GM20000 (cell line): ENCODE results near the gene HBB.

Experiments
- DNase-seq: peaks from one replicate; pipeline ENCODE4 v3.0.0; 2012; ENCODE audit warnings: low spot score
- TF ChIP-seq, protein P1 (sequence below): IDR thresholded peaks from 2 replicates; pipeline ENCODE4 v1.5.1; 2012; ENCODE audit warnings: mild to moderate bottlenecking, control low read depth; ENCODE audit errors: extremely low read depth, missing control alignments

Gene HBB

DNA sequence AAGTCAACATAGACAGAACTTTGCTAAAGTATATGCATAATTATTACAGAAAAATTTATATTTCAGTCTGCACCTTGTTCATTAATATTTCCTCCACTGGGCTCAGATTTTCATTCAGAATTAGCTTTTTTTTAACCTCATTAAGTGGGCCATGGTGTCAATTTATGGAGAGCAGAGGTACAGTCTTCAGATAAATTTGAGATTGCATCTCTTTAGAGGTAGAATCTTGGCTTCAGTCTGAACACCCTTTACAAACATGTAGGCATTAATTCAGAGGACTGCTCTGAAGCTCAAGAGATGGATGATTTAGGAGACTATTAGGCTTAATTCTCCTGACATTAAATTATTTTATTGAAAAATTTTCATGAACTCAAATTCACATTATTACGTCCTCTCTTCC lies 3.4 kb upstream of the HBB start:
- TF ChIP-seq, protein P1, sequence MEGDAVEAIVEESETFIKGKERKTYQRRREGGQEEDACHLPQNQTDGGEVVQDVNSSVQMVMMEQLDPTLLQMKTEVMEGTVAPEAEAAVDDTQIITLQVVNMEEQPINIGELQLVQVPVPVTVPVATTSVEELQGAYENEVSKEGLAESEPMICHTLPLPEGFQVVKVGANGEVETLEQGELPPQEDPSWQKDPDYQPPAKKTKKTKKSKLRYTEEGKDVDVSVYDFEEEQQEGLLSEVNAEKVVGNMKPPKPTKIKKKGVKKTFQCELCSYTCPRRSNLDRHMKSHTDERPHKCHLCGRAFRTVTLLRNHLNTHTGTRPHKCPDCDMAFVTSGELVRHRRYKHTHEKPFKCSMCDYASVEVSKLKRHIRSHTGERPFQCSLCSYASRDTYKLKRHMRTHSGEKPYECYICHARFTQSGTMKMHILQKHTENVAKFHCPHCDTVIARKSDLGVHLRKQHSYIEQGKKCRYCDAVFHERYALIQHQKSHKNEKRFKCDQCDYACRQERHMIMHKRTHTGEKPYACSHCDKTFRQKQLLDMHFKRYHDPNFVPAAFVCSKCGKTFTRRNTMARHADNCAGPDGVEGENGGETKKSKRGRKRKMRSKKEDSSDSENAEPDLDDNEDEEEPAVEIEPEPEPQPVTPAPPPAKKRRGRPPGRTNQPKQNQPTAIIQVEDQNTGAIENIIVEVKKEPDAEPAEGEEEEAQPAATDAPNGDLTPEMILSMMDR: no peak
- DNase-seq: no peak

DNA sequence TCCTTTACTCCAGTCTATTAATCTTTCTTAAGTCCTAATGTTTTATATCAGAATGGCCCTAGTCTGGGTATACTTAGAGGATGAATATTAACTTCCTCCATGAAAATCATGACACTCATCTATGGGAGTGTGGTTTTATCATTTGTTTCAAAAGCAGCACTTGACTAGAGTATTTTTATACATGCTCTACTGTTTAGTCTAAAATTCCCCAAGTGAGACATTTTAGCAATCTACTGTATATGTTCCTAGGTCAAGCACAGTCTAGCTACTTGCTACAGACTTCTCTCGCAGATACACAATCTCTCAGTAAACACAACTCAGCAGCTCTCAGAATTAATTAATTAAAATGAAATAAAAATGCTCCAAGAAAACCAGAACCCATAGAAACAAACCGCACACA lies 2.9 kb upstream of the HBB start:
- TF ChIP-seq, protein P1: no peak
- DNase-seq: no peak

DNA sequence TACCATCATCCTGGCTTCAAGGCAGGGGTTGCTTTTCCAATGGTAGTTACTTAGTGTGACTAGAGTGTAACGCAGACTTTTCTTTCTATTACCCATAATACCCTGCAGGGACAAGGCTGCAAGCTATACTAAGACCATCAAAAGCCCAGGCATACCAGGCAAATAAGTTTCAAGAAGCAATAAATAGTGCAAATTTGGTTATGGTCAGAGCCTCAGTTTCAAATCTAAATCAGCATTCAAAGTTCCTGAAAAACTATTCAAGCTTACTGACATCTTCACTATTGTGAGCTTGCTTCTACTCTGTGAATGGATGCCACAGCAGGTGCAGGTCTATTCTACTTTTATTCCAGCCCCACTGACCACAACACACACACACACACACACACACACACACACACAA lies 2.5 kb upstream of the HBB start:
- DNase-seq: no peak
- TF ChIP-seq, protein P1: no peak

DNA sequence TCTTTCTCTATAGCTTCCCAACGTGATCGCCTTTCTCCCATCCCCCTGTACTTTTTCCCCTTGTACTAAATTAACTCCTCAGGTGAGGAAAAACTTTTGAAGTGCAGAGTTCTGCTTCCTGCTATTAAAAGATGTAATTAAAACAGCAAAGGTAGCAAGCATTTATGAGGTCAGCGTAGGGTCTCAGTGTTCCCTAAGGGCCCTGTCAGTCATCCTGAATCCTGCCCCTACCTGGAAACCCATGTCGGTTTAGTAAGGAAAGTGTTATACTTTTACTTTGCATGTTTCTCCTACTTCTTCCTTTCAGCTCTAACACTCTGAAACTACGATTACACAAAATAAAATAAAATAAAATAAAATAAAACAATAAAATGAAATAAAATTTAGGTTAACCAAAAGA lies 1.3 kb upstream of the HBB start:
- no peak for DNase-seq
- TF ChIP-seq, protein P1: no peak

DNA sequence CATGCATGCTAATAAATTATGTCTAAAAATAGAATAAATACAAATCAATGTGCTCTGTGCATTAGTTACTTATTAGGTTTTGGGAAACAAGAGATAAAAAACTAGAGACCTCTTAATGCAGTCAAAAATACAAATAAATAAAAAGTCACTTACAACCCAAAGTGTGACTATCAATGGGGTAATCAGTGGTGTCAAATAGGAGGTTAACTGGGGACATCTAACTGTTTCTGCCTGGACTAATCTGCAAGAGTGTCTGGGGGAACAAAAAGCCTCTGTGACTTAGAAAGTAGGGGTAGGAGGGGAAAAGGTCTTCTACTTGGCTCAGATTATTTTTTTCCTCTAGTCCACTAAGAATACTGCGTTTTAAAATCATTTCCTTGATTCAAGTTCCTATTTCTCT lies 810 bp upstream of the HBB start:
- TF ChIP-seq, protein P1: no peak

DNA sequence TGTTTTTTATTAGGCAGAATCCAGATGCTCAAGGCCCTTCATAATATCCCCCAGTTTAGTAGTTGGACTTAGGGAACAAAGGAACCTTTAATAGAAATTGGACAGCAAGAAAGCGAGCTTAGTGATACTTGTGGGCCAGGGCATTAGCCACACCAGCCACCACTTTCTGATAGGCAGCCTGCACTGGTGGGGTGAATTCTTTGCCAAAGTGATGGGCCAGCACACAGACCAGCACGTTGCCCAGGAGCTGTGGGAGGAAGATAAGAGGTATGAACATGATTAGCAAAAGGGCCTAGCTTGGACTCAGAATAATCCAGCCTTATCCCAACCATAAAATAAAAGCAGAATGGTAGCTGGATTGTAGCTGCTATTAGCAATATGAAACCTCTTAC lies 1.4 kb downstream of the HBB start:
- TF ChIP-seq, protein P1: no peak
- DNase-seq: no peak

More for the DNA sequence above, 810 bp upstream of the HBB start:
- no peak for DNase-seq

DNA sequence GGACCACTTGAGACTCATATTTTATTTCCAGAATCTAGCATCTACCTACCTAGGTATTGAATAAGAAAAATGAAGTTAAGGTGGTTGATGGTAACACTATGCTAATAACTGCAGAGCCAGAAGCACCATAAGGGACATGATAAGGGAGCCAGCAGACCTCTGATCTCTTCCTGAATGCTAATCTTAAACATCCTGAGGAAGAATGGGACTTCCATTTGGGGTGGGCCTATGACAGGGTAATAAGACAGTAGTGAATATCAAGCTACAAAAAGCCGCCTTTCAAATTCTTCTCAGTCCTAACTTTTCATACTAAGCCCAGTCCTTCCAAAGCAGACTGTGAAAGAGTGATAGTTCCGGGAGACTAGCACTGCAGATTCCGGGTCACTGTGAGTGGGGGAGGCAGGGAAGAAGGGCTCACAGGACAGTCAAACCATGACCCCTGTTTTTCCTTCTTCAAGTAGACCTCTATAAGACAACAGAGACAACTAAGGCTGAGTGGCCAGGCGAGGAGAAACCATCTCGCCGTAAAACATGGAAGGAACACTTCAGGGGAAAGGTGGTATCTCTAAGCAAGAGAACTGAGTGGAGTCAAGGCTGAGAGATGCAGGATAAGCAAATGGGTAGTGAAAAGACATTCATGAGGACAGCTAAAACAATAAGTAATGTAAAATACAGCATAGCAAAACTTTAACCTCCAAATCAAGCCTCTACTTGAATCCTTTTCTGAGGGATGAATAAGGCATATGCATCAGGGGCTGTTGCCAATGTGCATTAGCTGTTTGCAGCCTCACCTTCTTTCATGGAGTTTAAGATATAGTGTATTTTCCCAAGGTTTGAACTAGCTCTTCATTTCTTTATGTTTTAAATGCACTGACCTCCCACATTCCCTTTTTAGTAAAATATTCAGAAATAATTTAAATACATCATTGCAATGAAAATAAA lies 2.1 kb downstream of the HBB start:
- DNase-seq: no peak
- TF ChIP-seq, protein P1: no peak
